Stromal cell of bone marrow (primary cell): ENCODE measurements around the gene SUGP2.
A peak's percentile ranks its signal among the peaks of the same experiment; 100 is the strongest.
"Not testable (repeated sequence)": the region's sequence is repeated elsewhere in the genome, so short reads cannot be mapped to it uniquely, and the experiment has no call there.

Source experiments
- DNase-seq: peaks from one replicate; pipeline ENCODE4 v3.0.0-alpha.2; 2012; ENCODE audit warnings: low read depth

Gene SUGP2

DNA sequence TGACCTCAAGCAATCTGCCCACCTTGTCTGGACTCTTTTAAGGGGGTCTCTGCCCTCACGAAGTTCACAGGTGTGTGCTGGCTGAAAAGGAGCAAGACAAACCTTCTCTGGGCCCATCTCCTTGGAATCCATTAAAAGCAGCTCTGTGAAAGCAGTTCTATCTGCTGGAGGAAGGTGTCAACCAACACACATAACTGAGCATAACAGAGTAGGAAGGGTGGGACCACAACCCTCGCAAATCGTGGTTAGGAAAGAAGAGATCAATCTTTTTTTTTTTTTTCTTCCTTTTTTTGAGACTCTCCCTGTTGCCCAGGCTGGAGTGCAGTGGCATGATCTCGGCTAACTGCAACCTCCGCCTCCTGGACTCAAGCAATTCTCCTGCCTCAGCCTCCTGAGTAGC, 1.4 kb downstream of the SUGP2 start:
- no peak for DNase-seq

DNA sequence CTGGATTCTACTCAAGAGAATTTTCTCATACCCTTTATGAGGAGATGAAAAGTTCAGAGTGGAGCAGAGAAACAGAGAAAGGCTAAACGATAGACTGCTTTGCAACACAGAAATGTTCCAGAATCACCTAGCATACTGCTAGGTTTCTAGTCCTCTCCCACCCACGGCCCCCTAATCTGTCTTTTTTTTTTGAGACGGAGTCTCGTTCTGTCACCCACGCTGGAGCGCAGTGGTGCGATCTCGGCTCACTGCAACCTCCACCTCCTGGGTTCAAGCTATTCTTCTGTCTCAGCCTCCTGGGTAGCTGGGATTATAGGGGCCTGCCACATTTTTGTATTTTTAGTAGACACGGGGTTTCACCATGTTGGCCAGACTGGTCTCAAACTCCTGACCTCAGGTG, 4.8 kb downstream of the SUGP2 start:
- no peak for DNase-seq

DNA sequence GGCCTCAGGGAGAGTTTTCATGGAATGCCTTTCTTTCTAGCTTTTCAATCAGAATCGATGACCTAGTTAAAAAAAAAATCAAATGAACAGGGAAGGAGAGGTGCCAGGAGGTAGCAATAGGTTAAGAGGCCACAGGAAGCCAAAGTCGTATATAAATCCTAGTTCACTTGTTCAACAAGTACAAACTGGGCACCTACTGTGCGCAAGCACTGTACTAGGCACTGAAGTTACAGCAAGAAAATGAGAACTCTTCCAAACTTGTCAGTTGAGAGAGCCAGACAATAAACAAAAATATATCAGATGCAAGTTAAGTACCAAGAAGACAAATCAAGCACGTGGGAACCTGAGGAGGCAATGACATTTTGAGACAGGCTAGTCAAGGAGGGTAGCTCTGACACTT, 6.1 kb downstream of the SUGP2 start:
- no peak for DNase-seq

DNA sequence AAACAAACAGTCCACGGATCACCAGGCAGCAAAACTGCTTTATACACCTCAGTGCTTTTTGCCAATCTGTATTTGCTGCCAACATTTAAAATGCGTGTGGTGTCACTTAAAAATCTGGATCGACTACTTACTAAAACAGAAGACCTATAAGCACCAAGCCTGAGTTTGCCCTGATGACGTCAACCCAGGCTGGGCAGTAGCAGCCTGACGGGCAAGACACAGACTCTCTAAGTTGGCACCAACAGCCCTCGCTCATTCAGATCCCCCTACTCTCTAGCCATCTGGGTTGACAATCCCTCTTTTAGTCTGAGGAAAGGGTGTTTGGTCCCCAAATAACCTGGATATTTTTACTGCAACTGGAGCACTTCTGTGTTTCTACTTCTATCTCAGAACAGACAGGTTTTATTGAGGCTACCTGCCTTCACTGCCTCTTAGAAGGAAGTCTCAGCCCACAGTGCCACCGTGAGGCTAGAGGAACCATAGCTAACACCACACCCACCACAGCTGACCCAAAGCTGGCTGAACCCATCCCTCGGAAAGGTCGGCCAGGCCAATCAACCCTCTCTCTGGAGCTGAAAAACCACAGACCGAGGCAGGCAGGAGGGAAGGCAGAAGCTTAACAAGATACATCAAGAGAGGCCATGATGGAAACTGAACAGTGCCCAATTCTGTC, 6.9 kb downstream of the SUGP2 start:
- no peak for DNase-seq

DNA sequence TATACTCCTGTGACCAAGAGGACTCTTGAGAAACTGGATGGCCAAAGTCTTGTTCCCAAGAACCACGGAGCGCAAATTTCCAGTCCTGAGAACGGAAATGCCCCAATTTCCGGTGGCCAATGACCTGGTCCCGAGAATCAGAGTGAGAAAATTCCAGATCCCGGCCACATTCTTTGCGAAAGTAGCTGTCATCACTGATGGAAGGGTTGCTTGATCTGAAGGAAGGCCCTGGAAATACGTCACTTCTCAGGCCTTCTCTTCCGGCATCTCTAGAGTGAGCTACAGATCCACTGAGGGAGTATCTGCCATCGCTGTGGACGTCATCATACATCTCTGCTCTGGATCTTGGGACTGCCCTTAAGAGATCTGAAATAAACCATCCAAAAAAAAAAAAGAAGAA, 7.5 kb downstream of the SUGP2 start:
- no peak for DNase-seq

DNA sequence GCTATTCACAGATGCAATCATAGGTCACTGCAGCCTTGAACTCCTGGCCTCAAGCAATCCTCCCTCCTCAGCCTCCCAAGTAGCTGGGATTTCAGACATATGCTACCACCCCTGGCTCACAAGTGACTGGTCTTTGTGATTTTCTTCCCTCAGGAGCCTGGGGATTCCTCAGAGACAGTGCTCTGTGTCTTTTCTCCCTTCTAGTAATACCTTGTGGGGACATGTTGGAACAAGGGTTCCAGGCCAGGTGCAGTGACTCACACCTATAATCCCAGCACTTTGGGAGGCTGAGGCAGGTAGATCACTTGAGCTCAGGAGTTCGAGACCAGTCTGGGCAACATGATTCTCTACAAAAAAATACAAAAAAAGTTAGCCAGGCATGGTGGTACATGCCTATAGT, 9.9 kb downstream of the SUGP2 start:
- DNase-seq, result not testable (repeated sequence)

DNA sequence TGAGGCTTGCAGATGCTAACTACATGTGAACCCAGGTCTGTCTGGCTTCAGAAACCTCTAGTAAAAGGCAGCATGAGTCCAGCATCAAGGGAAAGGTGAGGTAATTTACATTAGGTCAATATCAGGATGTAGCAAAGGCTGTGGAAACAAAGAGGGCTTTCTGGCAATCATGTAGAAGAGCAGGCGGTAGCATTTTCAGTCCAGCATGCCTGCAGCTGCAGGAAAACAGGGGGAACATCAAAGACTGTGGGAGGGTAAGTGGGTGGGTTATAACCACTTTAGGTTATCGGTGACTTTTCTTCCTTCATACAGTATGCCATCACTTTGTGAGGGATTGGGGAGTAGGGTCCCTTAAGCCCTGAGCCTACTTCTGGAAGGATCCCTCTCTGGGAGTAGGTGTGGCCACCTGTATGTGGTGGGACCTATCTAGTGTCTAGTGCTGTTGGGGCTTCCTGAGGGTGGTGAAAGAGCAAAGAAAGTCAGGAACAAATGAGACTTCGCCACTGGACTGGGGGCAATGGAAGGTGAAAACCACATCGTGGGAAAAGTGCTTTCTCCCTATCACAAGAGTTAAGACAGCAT, 10.8 kb downstream of the SUGP2 start:
- DNase-seq, result no peak

DNA sequence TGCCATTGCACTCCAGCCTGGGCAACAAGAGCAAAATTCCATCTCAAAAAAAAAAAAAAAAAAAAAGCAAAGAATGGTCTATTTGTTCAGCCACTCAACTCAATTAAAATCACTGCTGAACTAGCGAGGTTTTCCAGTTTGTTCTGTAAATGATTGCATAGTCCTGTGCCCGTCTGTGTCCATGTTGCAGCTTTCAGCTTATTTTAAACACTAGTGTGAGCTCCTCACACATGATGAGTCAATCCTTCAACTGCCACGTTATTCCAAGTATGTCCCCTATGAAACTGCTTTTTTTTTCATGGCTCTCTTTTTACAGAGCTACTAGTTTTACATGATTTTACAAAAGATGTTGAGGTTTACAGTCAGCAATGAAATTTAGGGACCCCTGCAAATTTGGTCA, 12.2 kb downstream of the SUGP2 start:
- DNase-seq, result peak; percentile 41

DNA sequence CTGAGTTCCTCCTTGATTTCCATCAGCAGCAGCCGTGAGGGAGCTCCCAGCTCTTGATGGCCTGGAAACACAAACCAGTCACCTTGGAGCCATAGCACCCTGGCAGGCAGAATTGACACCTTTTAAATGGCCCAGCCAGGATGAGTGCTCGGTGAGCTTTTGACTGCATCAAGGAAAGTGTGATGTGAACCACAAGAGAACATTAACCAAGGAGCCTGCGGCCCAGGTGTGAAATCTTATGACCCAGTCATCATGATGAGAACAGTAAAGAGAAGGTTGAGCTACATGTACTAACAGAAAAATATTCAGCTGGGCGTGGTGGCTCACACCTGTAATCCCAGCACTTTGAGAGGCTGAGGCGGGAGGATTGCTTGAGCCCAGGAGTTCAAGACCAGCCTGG, 22.8 kb downstream of the SUGP2 start:
- DNase-seq, result no peak

DNA sequence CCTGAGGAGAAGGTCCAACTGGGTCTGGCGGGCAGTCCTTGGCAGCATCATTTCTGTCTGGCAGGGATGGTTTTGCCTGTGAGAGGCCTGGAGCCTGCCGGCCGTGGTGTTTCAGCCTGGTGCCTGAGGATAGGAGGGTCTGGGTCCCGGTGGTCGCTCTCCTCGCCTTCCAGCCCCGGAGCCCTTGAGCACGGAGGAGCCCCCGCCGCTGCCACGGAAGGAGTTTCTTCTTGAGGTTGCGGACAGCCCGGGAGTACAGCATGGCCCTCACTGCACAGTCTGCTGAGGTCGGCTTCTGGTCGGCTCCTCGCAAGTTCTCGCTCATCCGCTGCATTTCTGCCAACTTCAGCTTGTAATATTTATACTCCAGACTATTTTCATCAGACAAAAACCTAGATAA, 23.4 kb downstream of the SUGP2 start:
- DNase-seq, result no peak

DNA sequence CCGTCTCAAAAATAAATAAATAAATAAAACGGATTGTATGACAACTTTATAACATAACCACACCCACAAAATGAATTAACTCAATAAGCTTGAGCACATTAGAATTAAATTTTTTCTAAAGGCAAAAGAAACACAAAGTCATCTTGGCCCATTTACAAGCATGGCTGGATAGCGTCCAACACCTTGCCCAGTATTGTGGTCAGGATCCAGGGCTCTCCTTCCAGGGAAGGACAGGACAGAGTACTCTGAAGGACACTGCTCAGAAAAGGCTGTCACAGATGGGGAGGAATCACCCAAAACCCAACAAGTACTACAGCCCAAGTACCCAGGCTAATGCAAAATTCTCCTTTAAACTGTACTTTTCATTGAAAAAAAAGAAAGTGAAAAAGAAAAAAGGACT, 27.1 kb downstream of the SUGP2 start:
- no peak for DNase-seq

DNA sequence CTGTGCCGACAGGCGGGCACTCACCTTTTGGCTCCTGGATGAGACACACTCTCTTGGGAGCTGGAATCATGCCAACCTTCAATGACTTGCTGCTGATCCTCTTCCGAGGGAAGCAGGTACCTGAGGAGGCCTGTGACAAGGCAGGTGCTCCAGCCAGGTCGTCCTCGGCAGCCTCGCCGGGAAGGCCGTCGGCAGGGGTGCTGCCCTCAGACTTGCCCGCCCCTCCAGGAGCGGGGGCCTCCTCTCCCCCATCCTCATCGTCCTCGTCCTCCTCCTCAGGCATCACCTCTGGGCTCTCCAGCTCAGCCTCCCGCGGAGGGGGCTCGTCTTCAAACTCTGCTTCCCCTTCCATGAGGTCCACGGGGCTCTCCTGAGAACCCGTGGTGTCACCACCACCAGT, 29.2 kb downstream of the SUGP2 start:
- DNase-seq, result no peak

DNA sequence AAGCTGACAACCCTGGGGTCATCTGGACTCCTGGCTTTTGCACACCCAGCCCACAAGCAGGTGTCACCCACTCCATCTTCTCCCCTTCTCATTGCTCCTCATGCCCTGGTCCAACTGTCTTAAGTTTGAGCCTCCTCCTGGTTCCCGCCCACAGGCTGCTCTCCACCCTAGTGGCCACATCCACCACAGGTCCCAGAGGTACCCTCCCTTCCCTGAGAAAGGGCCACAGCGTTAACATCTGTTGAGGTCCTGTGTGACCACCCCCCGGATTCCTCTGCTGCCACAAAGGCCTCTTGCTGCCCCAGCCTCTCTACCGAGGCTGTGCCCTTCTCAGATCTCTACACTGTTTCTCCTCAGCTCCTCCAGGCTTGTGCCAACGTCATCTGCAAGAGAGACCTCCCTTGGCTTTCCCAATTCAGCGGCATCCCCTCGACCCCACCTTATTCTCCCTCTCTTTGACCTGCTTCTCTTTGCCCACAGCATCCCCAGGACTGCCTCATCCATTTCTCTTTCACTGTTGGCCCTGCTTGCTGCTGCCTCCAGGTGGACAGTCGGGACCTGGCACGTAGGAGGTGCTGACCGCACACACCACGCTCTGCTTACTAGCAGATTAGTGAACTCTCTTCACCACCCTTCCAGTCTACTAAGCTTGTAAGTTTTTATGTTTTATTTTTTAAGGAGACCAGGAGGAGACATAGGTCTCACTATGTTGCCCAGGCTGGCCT, 33.3 kb downstream of the SUGP2 start:
- DNase-seq, result no peak

DNA sequence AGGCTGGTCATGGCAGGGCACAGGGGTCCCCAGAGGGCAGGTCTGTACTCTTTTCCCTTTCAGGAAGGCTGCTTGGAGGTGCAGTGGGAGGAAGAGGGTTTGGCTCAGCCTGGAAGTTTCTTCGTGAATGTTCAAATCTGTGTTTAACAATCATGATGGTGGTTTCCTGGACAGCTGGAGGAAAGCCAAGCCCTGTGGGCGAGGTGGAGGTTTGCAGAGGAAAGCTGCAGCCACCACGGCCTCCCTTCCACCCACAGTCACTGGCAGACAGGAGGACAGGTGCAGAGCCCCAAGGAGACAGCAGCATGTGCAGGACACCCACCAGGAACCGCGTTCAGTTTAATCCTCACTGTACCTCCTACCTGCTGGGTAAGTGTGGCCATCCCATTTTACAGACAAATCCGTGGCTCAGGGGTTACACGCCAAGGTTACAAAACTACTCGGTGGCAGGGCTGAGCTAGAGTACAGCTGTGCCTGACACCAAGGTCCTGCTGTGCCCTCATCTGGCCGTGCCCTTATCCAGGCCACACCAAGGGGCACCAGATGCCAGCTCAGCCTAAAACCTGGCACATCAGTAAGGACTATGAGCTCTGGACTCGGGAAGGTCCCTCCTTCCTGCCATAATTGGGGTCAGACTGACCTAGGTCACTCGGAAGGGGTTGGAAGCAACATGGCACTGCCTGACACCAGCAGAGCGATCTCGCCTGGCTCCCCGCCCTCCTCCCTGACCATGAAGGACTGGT, 34.1 kb downstream of the SUGP2 start:
- no peak for DNase-seq

DNA sequence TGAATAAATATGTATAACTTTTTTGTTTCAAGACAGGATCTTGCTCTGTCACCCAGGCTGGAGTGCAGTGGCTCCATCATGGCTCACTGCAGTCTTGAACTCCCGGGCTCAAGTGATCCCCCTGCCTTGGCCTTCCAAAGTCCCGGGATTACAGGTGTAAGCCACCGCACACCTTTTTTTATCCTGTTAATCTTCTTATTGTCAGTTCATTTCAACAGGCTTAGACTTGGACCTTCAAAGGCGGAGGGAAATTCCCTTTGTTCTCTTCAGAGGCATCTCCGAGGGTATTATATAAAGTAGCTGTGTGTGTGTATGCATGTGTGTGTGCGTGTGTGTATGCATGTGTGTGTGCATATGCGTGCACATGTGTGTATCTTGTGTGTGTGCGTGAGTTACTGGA, 35.0 kb downstream of the SUGP2 start:
- no peak for DNase-seq

DNA sequence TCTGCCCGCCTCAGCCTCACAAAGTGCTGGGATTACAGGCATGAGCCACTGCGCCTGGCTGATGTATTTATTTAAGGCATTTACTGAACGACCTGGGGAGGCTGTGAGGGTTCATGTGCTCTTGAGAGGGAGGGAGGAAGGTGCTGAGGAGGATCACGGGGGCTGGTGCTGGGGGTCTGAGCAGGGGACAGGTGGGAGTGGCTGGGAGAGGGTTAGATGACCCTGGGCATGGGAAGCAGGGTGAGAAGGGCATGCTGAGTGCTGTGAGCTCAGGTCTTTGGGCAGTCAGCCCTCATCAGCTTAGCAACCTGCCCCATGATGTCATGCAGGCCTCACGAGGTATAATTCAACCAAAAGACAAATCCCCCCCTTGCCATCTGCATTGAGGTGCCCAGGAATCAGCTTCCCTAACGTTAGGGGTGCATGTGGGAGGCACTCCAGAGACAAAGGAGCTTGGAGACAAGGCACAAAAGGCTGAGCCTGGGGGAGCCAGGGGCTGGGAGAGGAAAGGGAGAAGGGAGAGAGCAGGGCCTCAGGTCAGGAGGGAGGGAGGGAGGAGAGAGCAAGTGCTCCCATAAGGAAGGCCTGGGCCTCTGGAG, 36.4 kb downstream of the SUGP2 start:
- DNase-seq, result no peak

DNA sequence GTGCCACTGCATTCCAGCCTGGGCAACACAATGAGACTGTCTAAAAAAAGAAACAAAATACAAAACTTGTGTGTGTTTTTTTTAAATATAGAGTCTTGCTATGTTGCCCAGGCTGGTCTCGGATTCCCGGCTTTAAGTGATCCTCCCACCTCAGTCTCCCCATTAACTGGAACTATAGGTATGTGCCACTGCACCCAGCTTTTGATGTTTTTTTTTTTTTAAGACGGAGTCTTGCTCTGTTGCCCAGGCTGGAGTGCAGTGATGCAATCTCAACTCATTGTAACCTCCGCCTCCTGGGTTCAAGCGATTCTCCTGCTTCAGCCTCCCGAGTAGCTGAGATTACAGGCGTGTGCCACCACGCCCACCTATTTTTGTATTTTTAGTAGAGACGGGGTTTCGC, 37.0 kb downstream of the SUGP2 start:
- DNase-seq, result no peak

DNA sequence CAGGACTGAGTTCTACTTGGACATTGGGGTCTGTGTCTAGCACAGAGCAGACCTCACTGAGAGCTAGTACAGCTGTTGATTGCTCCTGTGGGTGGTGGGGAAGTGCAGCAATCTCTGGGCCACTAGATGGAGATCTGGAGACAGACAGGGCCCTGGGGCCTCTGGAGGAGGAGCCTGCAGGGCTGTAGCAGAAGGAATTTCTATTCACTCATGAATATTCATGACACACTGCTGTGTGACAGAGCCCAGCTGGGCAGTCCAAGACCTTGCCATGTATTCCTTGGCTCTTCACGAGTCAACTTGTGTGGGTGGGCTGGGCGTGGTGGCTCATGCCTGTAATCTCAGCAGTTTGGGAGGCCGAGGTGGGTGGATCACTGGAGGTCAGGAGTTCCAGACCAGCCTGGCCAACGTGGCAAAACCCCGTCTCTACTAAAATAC, 37.5 kb downstream of the SUGP2 start:
- peak; percentile 68 for DNase-seq

DNA sequence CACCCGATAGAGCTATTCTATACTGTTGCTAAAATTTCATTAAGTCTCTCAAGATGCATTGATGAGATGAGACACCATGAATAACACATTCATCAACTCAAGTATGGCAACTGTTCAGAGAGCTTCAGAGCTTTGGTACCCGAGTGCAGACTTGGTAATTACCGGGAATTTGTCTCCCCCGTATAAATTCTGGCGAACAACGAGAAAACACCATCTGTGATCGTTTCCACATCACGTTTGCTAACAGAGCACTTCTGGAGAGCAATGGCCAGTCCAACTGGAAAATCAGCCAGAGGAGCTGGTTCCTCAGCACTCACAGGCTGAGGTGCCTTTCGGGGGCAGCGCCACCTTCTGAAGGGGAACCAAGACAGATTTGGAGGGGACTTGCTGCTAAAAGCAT, 40.2 kb downstream of the SUGP2 start:
- no peak for DNase-seq

DNA sequence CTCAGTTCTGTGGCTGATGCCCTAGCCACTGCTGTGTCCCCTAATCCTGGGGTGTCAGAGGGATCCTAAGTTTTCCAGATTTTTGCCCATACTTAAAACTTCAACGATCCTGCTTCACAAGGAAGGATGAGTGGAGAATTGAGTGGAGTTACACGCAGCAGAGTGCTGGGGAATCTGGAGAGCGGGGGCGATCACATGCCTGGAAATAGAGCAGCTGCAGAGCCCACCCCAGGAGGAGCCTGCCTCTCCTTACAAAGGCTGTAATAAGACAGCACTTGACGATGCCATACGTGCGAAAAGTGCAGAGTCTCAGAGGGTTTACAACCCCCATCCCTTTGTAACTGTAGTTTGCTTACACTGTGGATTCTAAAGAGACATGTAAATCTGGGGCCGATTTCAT, 40.6 kb downstream of the SUGP2 start:
- no peak for DNase-seq

DNA sequence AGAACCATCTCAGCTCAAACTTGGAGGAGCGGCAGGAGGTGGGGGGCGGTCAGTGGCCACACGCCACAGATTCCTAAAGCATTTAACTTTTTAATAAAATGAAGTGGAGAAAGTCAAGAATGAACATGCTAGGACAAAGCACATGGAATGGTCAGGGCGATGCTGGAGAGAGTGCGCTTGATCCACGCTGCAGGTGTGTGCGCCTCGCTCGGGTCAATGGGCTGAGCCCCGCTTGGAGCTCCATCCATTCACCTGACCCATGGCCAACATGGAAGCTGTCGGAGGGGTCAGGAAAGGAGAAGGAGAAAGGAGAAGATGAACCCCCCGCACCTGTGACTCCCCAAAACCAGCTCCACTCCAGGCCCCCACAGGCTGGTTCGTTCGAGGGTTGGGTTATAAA, 41.8 kb downstream of the SUGP2 start:
- DNase-seq, result no peak

DNA sequence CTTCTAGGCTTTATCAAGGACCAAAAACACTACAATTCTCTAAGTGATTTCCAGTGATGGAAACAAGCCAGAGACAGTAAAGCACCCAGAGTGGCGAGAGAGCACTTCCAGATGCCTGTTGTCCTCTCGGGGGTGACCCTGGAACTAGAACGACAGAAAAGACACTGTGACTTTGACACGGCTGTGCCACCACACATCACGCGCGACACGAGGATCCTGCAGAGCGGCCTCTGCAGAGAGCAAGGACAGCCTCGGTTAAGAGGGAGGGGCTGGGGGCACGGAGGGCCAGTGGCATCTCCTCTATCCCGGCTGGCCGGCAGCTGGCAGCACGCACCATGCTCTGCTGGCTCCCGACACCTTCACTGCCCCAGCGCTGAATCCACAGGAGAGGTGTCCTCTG, 42.3 kb downstream of the SUGP2 start:
- no peak for DNase-seq
